Fibroblast of skin of right quadriceps (primary cell): Measurements from ENCODE around the gene DNAJB9.
"Not testable (repeated sequence)": the region's sequence is repeated elsewhere in the genome, so short reads cannot be mapped to it uniquely, and the experiment has no call there.

Experiments
- DNase-seq: peaks from one replicate; pipeline ENCODE4 v3.0.0-alpha.2; 2013

DNAJB9 gene

DNA sequence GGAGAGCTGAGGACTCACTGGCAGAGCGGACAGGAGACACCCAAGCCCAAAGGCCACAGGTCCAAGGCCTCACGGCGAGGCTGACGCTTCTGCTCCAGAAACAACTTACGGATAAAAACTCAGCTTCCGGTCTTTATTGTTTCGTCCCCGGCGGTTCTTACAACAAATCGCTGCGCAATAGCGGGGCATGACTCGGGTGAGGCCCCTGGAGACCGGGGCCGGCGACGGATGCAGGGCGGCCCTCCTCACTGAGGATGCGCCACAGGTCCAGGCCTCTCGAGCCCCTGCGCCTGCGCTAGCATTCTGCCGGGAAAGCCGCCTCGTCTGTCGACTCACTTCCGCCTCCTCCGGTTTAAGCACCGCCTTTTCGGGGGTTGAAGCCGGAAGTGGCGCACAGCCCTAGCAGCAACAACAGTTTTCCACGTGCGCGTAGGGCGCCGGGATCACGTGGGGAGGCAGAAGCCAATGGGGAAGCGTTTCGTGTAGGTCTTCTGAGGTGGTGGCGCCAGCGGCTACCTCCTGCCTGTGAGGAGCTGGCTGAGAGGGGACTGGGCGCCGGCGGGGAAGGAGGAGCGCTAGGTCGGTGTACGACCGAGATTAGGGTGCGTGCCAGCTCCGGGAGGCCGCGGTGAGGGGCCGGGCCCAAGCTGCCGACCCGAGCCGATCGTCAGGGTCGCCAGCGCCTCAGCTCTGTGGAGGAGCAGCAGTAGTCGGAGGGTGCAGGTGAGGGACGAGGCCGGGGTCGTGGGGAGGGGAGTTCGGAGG is at the start of gene DNAJB9, which contains the start of gene THAP5:
TSS of gene DNAJB9 (plus strand) at position 494 of the 765 bp plus-strand sequence. CDS start 1,853 bp downstream, outside the sequence.
TSS of gene THAP5 (minus strand) at position 326 of the 765 bp plus-strand sequence. CDS start at position 189, 137 bp downstream.
- DNase-seq, result peak; percentile 99

DNA sequence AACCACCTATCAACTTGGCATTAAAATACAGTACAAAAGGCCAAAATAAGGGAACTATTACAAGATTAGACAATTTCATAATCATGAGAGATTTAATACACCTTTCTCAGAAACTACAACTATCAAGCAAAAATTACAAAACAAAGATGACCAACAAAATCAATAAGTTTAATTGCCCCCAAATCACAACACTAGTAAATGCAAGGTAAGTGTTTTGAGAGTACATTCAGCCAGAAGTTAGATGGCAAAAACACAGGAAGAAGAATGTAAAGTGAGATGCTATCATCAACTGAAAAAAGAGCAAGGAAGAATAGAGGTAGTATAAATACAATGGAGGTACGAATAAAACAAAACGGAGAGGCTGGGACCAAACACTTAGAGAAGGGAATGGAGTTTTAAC is 46.9 kb upstream of the DNAJB9 start:
- DNase-seq, result no peak

DNA sequence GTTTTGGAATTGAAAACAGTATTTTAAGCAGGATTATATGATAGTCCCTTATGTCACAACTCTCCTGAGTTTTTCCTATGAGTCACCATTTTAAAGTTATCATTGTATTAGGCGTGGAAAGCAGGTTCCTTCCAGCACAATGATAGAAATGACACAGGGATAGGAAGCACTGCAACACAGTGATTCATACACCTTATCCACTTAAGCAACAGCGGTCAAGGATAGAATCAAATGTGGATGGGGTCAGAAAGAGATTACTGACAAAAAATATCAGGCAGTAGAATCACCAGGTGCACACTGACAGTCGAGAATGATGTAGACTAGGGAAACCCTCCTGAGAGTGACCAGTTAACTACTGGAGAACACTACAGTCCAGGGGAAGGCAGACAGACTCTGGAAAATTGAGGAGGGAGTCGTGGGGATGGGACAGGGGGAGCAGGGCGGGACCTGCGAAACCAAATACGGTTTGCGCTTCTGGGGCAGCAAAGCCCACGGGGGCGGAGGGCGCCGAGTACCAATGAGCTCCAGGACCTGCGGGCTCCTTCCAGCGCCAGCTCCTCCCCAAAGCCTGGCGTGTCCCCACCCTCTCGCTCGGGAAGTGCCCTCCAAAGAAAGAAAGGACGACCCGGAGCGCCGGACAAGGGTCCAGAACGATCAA is 44.2 kb upstream of the DNAJB9 start:
- DNase-seq, result peak; percentile 47

DNA sequence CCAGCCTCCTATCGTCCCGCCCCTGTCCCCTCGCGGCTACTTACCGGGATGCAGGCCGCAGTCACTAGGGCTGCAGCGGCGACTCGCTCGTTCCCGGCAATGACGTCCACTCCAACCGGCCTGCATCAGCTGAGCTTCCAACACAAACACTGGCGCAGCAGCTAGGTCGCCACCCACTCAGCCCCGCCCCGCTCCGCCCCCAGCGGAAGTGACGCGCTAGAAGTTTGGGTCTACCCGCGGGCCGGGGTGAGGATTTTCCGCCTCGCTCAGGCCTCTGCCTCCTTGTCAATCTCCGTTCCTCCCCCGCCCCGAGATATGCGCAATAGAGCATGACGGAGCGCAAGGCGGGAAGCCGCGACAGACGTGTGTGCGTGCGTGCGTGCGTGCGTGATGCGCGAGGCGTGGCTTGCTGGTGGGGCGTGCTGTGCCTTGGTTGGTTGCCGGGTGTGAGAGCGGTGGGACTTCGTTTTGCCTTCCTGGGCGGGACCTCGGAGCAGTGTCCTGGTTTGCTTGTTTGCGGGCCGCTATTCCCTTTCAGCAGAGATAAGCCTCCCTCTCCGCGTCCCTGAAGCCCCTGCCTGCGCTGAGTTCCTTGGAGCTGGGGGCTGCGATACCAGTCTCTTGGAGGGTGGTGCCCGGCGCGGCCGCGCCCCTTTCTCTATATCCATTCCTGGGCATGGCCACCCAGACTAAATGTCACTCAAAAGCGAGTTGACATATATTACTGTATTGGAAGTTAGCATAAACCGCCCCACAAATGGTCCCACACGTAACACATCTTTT is 43.5 kb upstream of the DNAJB9 start, which contains the start of gene PNPLA8:
TSS of gene PNPLA8 (minus strand) at position 151 of the 783 bp plus-strand sequence. CDS start 10,644 bp downstream, outside the sequence.
- peak; percentile 100 for DNase-seq

DNA sequence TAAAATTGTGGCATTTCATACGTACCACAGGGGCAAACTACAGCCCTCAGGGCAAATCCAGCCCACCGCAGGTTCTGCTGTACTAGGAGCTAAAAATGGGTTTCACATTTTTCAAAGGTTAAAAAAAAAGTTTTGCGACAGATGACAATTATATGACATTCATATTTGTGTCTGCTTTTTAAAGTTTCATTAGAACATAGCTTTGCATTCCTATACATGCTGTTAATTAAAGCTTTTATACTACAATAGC is 43.0 kb upstream of the DNAJB9 start:
- no peak for DNase-seq

DNA sequence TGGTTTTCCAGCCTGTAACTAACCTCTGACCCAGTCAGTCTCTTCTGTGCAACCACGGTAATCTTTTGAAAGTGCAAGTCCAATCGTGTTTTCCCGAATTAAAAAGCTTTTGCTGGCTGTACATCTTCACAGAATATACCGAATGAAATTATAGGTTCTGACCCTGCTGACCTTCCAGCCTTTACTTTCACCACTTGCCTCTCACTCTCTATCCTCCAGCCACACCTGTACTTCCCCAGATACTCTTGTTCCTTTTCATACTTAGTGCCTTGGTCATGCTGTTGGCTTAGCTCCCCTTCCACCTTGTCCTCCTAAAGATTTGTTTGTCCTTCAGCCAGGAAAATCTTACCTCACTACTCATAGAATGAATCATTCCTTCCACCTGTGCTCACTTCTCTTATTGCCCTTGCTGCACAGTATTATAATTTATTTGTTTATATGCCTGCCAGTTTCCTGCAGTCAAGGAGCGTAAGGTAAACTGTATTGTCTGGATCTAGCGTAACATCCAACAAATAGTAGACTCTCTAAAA is 41.4 kb upstream of the DNAJB9 start:
- no peak for DNase-seq

DNA sequence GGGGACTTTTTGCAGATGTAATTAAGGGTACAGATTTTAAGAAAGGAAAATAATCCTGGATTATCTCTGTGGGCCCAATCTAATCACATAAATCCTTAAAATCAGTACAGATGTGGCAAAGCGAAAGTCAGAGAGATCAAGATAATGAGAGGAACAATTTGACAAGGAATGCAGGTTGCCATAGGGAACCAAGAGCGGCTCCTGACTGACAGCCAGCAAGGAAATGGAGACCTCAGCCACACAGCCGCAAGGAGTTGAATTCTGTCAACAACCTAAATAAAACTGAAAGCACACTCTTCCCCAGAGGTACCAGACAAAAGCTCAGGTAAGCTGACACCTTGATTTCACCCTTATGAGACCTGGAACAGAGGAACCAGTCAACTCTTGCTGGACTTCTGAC is 40.3 kb upstream of the DNAJB9 start:
- DNase-seq, result no peak

DNA sequence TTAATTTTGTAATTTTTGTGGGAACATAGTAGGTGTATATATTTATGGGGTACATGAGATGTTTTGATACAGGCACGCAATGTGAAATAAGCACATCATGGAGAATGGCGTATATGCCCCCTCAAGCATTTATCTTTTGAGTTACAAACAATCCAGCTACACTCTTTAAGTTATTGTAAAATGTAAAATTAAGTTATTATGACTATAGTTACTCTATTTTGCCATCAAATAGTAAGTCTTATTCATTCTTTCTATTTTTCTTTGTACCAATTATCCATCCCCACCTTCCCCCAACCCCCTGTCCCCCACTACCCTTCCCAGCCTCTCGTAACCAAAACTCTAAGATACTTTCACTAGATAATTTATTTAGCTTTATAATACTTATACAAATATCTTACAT is 36.0 kb upstream of the DNAJB9 start:
- DNase-seq, result no peak

DNA sequence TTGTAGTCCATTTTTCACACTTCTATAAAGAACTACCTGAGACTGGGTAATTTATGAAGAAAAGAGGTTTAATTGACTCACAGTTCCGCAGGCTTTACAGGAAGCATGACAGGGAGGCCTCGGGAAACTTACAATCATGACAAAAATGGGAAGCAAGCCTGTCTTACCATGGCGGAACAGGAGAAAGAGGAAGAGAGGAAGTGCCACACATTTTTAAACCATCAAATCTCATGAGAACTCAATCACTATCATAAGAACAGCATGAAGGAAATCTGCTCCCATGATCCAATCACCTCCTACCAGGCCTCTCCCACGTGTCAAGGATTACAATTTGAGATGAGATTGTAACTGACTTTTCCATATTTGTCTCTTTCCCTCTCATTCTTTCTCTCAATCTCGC is 34.4 kb upstream of the DNAJB9 start:
- DNase-seq, result no peak

DNA sequence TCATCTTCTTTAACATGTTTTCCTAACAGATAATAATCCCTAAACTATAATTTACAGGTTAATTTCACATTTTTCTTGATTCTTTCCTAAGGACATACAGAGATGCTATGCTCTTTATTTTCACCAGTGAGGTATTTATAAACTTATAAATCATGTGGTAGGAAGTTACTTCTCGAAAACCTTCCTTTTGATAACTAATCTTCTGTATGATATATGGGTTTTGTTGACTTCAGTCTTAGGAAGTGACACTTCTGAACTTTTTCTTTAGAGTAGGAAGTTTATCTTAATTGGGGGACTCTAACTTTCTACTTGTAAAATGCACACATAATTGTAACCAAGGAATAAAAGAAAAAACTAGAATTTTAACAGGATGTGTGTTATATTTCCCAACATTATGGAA is 33.9 kb upstream of the DNAJB9 start:
- DNase-seq, result no peak

DNA sequence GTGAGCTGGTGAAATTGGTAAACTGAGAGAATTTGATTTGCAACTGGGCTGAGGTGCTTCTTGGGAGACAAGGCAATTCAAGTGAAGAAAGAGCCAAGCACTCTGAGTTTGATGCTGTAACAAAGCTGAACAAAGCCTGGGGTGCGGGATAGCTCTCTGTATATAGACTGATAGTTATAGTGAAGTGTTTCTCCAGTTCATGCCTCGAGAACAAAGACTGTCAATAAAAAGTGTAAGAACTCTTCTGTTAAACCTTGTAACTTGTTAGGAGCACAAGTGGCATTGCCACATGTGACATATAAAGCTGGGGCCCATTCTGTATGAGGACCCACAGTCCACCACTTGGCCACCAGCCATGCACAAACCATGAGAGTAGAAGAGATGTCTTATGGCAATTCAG is 32.4 kb upstream of the DNAJB9 start:
- no peak for DNase-seq

DNA sequence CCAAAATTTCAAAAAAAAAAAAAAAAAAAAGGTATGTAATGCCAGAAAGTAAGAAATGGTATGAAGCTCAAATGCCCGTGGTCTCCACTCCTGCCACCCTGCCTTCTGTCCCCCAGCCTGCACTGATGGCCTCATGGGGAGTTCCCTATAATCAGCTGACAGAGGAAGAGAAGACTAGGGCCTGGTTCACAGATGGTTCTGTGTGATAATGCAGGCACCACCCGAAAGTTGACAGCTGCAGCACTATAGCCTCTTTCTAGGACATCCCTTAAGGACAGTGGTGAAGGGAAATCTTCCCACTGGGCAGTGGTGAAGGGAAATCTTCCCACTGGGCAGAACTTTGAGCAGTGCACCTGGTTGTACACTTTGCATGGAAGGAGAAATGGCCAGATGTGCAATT is 31.4 kb upstream of the DNAJB9 start:
- not testable (repeated sequence) for DNase-seq

DNA sequence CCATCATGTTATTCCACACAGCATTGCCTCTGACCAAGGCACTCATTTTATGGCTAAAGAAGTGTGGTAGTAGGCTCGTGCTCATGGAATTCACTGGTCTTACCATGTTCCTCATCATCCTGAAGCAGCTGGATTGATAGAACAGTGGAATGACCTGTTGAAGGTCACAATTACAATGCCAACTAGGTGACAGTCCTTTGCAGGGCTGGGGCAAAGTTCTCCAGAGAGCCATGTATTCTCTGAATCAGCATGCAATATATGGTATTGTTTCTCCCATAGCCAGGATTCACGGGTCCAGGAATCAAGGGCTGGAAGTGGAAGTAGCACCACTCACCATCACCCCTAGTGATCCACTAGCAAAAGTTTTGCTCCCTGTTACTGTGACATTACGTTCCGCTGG is 31.0 kb upstream of the DNAJB9 start:
- DNase-seq, result not testable (repeated sequence)

DNA sequence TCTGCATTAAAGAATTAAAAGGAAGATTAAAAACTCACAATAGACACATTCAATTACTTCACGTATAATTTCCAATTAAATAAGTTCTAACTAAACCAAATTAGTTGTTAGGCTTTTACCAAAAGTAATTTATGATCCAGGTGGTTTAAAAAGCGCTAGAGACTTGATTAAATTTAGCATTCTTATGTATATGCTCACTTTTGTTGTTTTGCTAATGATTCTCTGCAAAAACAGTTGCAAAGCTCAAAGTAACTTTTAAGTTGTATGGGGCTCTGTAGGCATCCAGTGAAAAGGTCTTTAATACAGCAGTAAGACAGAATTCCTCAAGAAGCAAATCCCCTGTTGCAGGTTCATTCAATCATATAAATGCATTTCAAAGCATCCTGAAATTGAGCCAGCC is 28.2 kb upstream of the DNAJB9 start:
- DNase-seq, result no peak

DNA sequence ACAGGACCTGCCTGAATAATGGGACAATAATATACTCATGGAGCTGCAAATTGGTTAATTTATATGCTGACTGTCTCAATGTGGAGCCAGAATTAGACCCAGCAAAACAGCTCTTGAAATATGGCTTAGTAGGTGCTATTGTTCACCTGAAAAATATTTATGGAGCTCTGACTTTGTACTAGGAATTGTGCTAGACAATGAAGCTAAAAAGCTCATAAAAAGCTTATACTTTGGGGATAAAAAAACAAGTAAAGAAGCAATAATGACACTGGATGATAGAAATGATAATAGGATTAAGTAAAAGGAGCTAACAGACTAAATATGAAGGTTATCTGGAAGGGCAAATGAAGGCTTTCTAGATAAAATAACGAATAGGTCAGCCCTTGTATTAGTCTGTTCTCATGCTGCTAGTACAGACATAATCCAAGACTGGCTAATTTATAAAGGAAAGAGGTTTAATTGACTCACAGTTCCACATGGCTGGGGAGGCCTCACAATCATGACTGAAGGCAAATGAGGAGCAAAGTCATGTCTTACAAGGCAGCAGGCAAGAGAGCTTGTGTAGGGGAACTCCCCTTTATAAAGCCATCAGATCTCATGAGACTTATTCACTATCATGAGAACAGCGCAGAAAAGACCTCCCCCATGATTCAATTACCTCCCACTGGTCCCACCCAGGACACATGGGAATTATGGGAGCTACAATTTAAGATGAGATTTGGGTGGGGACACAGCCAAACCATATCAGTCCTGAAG is 21.4 kb upstream of the DNAJB9 start:
- not testable (repeated sequence) for DNase-seq

DNA sequence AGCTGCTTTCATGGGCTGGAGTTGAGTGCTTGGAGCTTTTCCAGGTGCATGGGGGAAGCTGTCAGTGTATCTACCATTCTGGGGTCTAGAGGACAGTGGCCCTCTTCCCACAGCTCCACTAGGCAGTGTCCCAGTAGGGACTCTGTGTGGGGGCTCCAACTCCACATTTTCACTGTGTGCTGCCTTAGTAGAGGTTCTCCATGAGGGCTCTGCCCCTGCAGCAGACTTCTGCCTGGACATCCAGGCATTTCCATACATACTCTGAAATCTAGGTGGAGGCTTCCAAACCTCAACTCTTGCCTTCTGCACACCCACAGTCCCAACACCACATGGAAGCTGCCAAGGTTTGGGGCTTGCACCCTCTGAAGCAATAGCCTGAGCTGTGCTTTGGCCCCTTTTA is 13.0 kb upstream of the DNAJB9 start:
- not testable (repeated sequence) for DNase-seq

DNA sequence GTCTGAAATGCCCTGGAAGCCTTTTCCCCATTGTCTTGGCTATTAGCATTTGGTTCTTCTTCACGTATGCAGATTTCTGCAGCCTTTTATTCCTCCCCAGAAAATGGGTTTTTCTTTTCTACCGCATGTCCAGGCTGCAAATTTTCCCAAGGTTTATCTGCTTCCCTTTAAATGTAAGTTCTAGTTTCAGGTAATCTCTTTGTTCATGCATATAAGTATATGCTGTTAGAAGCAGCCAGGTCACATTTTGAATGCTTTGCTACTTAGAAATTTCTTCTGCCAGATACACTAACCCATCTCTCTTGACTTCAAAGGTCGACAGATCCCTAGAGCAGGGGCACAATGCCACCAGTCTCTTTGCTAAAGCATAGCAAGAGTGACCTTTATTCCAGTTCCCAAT is 12.5 kb upstream of the DNAJB9 start:
- no peak for DNase-seq

DNA sequence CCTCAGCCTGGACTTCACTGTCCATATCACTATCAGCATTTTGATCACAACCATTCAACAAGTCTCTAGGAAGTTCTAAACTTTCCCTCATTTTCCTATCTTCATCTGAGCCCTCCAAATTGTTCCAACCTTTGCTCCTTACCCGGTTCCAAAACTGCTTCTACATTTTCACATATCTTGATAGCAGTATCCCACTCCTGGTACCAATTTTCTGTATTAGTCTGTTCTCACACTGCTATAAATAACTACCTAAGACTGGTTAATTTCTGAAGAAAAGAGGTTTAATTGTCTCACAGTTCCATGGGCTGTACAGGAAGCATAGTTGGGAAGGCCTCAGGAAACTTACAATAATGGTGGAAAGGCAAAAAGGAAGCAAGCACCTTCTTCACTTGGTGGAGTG is 12.1 kb upstream of the DNAJB9 start:
- no peak for DNase-seq

DNA sequence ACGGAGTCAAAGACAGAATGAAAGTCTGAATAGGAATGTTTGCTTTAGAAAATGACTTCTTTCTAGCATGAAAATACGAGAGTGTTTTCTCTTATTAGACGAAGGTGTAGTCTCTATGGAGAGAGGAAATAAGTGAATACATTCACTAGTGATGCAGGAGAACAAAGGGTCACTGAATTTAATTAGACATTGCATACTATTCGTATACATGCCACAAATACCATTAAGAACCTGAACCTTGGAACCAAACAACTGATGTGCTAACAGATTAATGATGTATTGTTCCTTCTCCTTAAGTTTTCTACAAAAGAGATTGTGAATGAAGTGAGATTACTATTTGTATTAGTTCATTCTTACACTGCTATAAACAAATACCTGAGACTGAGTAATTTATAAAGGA is 10.4 kb upstream of the DNAJB9 start:
- no peak for DNase-seq

DNA sequence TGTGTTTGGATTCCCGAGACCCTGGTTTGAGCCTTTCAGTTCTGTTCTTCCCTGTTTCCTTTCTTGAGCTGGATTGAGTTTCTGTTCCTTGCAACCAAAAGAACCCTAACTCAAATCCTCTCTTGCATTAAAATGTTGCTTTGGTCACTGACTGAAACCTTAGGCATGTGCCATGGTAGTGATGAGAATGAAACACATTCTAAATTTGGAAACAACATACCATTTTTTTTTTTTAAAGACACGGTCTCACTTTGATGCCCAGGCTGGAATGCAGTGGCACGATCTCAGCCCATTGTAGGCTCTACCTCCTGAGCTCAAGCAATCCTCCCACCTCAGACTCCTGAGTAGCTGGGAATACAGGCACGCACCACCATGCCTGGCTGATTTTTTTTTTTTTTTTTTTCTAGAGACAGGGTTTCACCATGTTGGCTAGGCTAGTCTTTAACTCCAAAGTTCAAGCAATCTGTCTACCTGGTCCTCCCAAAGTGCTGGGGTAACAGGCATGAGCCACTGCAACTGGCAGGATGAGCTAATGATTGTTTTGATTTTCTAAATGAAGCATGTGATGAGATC is 8.5 kb upstream of the DNAJB9 start:
- peak; percentile 19 for DNase-seq

DNA sequence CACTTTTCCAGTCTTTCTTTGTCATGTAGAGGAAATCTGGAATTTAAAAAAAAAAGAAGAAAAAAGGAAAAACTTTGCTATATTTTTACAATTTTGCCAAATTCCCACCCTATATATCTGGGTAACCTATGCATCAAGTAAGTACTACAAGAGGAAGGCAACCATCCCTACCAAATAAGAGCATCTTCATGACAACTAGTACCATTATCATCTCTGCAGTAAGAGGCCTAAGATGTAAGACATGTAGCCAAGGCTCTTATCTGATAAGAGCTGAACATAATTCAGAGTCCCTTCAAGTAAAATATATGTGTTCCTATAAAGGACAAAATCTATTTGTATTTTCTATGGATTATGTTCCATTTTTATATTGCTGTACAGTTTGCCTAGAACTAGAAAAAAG is 3.7 kb upstream of the DNAJB9 start:
- DNase-seq, result no peak

DNA sequence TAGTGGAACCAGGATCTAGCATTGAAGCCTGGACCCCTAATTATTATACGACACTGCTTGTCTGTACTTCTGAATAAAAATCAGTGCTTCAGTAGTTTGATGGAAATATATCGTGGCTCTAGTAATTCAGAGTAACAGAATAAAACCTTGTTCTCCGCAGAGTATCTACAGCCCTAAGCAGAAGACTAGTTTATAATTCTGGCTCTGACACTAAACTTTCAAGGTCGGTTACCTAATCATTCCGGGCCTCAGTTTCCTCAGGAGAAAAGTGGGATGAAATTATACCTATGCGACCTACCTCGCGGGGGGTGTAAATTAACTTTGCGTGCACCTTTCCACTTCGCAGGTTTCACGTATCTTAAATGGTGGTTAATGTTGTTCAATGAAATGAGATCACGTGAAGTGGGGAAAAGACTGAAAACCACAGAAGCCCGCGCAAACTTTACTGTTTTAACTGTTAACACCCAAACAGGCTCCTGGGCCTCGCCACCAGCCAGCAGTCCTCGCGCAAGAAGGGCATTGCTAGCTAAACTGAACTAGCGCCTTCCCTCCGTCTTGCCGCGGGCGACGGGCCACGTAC is 783 bp upstream of the DNAJB9 start:
- DNase-seq, result no peak
